ENCODE measurements around the gene MAB21L2.

Gene MAB21L2

DNA sequence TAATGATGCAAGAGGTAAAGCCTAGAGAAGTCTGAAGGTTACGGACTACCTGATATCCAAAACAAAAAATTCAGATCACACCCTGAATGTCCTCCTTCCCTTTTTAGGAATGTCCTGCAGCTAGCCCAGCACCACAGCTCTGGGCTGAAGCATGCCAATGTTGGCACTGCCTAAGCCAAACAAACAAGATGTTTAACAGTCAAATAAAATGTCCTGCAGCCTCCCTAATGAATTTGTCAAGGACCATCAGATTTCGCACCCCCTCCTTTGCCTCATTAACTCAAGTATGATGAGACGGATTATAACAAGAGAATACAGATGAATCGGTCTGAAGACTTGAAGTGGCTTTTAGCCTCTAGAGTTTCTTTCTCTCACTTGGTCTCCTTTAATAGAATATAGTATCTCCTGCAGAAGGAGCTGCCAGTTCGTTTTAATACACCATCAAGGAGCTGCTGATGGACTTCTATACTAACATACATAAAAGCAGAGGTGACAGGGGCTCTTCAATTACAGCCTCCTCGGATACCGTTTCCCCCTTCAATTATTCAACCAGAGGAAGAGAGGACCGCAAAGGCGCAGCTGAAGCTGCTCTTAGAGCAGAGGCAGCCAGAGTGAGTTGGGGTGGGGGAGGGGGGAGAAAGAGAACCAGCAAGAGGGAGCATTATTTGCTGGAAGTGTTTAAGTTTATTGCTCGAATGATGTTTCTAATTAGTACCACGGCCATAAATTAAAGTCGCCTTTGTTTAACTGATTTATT, 3.0 kb upstream of the MAB21L2 start:
- no peak for DNase-seq

DNA sequence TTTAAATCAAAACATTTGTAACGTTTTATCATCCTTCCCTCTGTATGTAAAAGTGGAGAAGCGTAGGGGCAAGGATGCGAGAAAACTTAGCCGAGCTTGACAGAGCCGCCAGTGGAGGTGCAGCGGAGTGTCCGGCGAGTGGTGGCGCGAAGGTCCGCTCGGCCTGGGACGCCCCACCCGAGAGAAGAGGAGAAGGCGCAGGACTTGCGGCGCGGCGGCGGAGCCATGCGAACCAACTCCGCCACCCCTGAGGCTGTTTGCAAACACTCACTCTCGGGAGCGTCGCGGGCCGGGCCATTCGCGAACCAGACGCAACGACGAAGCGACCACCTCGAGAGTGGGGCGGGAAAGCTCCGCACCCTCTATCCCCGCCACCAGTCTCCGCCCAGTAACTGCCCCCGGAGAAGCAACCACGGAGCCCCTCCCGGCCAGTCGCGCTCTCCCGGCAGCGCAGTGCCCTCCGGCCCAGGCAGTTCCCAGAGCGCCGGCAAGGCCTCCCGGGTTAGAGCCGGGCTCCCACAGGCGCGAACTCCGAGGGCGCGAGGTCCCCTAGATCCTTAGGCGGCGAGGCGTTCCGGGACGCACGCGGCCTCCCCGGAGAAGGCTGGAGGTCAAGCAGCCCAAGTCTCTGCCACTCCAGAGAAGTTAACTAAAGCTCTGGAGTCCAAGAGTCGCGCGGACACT, 2.3 kb upstream of the MAB21L2 start:
- no peak for DNase-seq

DNA sequence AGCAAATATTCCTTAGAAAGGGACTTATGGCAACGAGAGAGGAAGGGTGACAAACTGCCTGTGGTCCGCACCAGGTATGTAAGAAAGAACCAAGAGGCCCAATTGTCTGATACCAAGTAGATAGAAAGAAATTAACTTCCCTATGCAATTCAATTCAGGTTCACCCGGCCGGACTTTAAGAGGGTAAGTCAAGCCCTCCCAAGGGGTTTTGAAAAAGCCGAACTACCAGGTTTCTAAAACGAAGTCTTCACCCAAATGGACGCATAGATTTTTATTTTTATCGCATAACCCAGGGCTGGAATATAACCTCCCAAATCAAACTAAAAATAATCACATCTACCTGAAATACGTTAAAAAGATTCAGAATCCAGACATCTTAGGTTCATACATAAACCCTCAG, 1.6 kb upstream of the MAB21L2 start:
- DNase-seq, result no peak

DNA sequence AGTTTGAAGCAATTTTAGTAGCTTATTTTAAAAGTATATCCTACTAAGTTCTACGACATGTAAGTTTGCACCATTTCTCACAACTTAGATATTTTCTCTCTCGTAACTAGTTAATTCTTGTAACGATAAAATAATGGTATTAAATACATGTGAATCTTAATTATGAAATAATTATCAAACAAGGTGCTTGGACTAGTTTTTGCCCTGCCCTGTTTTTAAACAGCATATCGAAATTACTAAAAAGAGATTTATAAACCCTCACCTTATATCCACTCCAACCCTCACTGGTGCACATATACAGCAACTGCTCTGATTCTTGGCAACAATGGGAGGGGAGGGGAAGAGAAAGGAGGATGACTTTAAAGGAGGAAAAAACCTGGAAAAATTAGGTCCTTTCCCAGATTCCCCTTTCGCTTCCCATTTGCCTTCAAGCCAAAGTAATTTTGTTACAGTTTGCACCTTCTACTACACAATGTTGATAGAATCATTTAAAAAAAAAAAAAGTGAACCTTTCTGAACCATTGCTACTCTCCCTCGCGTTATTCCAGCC, 820 bp upstream of the MAB21L2 start:
- no peak for DNase-seq

DNA sequence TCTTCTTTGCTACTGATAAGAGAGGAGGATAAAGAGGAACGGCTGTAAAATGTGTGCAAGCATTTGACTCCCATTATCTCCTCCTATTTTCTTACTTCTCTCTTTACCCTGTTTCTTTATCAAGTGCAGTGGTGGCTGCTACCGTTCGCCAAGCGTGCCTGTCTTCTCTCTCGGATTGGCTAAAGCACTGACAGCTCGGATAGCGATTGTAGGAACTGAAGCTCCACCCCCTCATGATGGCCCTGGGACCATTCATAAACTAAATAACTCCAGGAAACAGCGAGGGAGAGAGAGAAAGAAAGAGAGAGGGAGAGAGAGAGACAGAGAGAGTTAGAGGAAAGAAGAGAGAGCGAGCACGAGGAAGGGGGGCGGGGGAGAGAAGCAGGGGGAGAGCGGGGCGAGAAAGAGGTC, 305 bp upstream of the MAB21L2 start:
- no peak for DNase-seq

DNA sequence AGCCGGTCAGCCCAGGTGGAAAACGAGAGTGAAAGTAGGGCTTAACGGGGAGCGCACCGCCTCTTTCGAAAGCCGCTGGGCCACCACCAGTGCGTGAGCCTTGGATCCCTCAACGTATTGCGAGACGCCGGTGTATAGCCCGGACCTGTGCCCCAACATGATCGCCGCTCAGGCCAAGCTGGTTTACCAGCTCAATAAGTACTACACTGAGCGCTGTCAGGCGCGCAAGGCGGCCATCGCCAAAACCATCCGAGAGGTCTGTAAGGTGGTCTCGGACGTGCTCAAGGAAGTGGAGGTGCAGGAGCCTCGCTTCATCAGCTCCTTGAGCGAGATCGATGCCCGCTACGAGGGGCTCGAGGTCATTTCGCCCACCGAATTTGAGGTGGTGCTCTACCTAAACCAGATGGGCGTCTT, 929 bp downstream of the MAB21L2 start:
- no peak for DNase-seq

DNA sequence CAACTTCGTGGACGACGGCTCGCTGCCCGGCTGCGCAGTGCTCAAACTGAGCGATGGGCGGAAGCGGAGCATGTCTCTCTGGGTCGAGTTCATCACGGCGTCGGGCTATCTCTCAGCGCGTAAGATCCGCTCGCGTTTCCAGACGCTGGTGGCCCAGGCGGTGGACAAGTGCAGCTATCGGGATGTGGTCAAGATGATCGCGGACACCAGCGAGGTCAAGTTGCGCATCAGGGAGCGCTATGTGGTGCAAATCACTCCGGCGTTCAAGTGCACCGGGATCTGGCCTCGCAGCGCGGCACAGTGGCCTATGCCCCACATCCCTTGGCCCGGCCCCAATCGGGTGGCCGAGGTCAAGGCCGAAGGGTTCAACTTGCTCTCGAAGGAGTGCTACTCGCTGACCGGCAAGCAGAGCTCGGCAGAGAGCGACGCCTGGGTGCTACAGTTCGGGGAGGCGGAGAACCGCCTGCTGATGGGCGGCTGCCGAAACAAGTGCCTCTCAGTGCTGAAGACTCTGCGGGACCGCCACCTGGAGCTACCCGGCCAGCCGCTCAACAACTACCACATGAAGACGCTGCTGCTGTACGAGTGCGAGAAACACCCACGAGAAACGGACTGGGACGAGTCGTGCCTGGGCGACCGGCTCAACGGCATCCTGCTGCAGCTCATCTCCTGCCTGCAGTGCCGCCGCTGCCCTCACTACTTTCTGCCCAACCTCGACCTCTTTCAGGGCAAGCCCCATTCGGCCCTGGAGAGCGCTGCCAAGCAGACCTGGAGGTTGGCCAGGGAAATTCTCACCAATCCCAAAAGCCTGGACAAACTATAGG, 1.5 kb downstream of the MAB21L2 start:
- DNase-seq, result no peak

DNA sequence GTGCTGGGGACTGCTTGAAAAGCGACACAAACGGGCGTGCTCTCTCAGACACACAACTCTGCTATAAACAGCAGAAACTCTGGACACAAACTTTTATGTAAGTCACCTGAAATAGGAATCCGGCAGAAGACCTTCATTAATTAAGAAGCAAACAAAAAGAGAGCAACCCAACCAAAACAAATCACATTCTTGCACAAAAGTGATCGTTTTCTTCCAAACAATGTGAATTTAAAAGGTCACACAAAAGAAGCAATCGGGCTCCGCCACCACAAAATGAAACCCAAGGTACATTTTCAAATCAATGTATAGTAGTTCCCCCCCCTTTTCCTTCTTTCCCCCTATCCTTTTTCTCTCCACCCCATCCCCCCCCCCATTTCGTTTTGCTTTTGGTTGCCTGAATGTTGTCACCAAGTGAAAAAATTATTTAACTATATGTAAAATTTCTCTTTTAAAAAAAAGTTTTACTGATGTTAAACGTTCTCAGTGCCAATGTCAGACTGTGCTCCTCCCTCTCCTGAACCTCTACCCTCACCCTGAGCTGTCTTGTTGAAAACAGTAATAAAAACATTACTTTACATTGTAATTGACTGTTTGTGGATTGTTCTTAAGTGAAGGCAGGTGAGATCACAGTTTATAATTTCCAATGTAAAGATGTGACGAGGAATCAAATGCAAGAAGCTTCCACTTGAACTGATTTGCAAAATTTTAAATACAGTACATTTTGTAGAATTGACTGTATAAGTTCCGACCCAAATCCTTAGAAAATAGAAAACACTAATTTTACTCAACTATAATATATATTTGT, 2.4 kb downstream of the MAB21L2 start:
- no peak for DNase-seq

DNA sequence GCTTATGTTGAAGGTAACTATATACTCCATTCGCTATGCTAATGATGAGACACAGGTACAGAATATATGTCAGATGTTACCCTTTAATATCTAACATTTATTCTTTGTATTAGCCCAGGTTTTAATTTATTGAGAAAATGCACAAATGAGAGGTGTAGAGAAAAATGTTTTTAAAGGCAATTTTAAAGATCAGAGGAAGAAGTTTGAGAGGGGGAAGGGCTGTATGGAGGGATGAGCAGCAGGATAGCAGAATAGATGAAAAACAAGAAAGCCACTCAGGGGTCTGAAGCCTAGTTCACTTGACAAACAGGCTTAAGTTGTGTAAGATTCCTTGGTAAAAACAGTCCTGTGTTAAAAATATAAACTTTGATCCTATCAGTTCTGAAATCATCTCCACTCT, 3.7 kb downstream of the MAB21L2 start:
- no peak for DNase-seq

DNA sequence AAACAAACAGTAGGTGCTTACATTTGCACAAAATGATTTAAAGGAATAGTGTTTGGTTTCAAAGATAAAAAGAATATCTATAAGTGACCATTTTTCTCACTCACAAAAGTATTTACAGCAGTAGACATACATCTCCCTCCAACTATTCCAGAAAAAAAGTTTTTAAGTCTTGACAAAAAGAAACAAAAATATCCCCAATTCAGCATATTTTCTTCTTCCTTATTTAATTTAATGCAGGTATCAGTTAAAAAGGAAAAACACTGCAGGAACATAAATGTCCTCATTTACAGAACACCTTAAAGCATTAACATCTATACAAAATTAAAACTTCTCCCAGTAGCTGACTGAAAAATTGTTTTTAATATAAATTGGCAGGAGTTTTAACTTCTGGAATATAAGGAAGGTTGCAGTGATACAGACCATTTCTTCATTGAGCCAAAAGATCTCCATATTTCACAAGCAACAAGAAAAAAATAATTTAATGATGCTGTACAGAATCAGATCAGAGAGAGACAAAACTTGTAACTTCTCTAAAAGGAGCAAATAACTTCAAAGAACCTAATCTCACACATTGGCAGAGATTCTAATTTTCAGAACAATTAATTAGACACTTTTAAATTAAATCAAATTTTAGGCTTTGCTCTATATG, 4.3 kb downstream of the MAB21L2 start:
- no peak for DNase-seq

DNA sequence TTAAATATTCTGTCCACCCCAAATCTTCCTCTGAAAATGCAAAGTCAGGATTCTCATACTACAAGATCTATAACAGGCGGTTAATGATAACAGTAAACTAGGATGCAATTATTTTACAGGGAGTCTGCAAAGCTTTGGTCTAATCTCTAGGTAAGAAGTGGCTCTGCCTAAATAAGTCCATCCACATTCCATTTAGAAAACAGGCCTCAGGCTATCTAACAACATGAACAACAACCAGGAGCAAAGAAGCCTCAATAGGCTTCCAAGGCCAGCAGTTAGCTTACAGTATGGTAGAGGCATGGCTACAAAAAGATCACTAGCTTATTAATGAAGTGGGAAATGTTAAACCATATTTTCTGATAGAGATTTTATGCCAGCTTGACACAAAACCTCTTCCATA, 6.4 kb downstream of the MAB21L2 start:
- no peak for DNase-seq

DNA sequence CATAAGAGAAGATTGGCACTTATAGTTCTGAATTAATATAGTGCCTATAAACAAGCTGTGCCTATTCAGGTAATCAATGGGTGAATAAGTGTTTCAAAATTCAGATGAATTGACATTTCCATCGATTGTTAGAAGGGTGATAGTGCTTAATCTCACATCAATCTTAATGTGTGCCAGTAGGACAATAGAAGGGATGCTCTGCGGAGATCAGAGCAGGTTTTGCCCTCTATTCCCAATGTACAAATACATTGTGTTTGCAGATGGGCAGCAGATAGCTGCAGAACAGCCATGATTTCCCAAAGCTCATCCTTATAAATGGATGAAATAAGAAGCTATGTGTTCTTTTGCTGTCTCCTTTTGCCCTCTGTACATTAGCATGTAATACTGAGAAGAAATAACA, 7.2 kb downstream of the MAB21L2 start:
- no peak for DNase-seq

DNA sequence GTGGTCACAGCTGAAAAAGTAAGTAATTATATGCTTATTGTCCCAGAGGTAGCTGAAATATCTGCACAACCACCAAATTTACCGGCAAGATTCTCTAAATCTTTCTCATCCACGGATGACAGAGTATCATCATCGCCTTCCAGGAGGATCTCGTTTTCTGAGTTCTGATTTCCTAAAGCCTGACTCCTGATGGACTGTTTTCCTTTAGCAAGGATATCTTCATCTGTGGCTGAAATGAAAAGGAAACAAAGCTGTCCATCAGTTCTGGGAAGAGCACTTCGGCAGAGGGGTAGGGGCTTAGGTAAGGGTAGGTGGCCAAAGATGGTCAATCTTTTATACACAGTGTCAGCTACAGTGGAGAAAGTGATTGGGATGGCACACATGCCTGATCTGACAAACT, 8.7 kb downstream of the MAB21L2 start:
- no peak for DNase-seq

DNA sequence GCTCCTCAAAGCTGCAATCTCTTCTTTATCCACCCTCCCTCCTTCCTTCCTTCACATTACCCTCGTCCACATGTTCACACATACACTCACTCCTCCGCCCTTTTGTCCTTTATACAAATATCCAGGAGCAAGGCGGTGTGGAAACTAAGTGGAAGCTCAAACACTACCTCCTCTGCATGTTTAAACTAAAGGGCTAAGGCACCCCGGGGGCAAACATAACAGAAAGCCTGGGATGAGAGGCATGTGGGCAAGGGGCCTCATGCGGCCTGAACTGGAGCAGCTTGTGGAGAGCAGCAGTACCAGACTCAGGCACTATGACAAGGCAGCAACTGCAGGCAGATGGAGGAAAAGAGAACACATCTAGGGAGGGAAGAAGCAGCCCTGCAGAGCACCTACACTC, 9.5 kb downstream of the MAB21L2 start:
- no peak for DNase-seq

DNA sequence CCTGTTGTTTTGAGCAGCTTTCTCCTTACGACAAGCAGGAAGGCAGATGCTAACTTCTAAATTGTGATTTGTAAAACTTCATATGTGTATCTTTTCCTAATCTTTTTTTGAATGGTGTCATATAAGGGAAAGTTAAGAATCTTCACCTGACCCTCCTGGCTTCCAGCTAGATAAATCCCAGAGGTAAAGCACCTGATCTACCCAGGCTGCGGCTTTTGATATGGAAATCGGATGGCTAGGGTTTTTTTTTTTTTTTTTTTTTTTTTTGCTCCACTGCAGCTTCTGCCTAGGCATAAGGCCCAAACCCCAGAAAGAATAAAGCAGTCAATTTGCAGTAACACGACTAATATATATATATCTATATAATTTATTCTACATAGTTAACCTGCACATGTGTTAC, 10.0 kb downstream of the MAB21L2 start:
- no peak for DNase-seq

DNA sequence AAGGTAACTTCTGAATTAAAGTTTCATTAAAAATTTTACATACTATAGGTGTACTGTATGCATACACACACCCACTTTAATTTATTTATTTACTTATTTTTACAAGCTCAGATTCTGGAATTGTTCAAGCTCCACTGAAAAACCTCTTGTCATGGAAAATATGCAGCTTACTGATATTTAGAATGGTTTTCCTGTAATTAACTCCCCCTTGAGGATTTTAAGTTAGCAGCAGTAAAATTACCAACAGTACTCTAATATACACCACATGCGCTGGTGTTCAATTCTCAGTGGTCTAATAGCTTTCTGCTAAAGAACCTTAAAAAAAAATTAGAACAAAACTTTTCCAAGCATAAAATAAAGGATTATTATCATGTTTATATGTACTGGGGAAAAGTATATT, 12.0 kb downstream of the MAB21L2 start:
- no peak for DNase-seq

DNA sequence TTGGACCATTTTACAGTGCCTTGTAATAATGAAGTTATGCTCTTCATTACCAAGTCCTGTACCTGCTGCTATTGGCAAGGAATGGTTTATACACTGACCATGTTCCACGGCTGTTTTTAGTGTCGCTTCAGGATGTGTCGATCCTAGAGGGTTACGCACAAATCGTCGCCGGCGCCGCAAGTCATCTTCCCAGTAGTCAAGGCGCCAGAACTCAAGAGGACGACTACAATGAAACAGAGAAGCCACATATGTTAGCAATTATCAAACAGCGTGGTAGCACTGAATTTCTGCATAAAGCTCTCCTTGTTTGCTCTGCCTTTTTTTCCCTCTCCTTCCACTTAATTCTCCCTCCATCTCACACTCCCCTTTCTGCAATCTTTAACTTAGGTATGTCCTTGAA, 17.0 kb downstream of the MAB21L2 start:
- DNase-seq, result no peak

DNA sequence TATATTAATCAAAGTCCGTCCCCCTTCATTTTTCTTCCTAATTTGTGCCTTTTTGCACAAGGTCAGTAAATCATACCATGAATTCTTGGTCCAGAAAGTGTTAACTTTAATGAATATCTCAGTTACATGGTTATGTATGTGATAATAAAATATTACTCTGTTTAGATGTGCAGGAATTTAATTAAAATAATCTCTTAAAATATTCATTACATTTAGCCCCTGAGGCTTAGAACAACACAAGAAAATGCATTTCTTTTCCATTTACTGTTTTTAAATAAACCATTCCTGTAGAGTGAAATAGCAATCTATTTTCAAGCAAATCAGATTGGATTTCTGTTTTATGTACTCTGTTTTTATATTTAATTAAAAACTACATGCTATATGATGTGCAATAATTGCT, 17.6 kb downstream of the MAB21L2 start:
- DNase-seq, result no peak

DNA sequence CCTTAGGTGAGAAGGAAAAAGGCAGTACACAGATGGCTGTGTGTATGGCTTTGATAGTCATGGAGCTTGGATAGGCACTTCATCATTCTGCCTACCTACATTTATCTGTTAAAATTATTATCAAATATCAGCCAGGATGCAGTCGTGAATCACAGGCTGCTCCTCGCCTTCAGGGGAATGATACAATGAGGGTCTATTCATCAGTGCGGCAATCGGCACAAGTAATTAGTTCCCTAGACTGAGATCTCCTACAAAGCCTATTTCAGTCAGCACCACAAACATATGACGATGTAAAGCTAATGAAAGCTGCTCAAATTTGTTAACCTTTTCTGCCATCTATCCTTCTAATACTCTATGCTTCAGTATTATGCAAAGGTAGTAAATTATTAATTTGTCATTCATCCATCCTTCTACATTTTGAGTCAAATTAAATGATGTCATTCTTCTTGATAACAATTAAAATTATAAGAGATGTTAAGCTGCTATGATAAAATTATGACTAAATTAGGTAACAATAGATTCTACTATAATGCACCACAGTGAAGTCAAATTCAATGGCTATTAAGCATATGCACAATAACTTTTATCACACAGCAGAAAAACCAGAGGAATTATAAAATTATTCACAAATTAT, 19.0 kb downstream of the MAB21L2 start:
- DNase-seq, result no peak

DNA sequence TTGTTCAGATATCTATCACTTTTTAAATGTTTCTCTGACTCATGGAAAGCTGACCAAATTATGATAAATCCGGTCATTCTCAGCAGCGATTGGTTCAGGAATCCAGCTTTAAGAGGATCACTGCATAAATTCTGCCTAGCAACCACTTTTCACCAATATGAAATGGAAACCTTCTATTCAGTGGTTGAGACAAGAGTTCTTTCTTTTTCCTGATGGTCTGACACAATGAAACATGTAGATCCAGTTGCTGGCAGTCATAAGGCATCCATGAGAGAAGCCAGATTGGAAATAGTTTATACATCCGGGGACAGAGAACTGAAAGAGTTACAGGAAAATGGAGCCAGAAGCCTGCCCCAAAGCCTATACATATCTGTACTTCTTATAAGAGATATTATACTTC, 27.2 kb downstream of the MAB21L2 start:
- no peak for DNase-seq

DNA sequence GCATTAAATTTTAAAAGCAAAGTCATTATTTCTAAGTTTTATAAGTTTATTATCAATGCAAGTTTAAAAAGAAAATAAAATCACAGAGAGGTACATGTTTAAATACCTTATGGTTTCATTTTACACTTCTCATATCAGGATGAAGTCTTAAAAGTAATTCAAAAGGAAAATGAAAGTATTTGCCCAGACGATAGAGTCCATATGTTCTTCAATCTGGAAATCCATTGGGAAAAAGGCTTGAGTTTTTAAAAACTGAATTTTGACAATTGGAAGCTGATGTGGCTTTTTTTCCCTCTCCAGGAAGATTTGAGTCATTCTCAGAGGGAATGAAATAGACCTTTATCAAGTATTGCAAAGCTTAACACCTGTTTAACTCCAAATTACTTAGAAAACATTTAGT, 37.1 kb downstream of the MAB21L2 start:
- no peak for DNase-seq

DNA sequence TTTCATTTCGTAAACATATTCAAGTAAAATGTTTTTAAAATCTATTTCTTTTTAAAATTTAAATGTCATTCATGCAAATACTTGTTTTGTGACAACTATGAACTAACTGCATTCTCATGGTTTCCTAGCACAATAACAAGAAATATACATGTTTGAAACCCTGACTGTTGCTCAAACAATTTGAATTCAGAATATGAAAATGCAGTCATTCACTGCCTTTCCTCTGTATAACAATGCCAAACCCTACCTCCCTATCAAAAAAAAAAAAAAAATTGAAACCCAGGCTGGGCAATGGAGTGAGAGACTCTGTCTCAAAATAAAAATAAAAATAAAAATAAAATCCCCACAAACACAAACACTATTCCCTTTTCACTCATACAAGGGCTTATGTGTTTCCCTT, 42.1 kb downstream of the MAB21L2 start:
- DNase-seq, result no peak
